Measurements from ENCODE around the gene KLF6. TPM values are rescaled to one million over a fixed set of nuclear protein-coding genes. Genes with fewer than 3 reads are reported as not detected.

The KLF6 gene
- polyA plus RNA-seq, 1 experiment: 79.0 TPM

GRCh38 chr10:3750006-3750816, 34.8 kb downstream of the KLF6 start:
- ChIA-PET POLR2A (no interaction called here), CTCF (interaction anchor here (1.2 to 1.5 kb wide), 2 partner anchors 10 to 11 kb away, joined by 4 read pairs; no protein-coding TSS in a partner anchor)
- no peaks in the 10 kb centered on the region for H3K36me3 ChIP-seq (ENCODE audit: control insufficient read depth, insufficient read depth, low read length)
- no peak for TF ChIP-seq CTCF (IDR thresholded peaks at IDR 0.05; ENCODE audit: insufficient read depth, low read depth, low read length)
- H3K27me3 ChIP-seq (ENCODE audit: control insufficient read depth, insufficient read depth, low read length): no peaks in the 10 kb centered on the region
- H3K4me3 ChIP-seq (ENCODE audit: low read depth, low read length): no peak overlapping the region
- no peak for DNase-seq (ENCODE audit: low read depth)

GRCh38 chr10:3749600-3749999, 35.4 kb downstream of the KLF6 start:
- peak; percentile 67 for DNase-seq (ENCODE audit: low read depth)
- H3K27me3 ChIP-seq (ENCODE audit: control insufficient read depth, insufficient read depth, low read length): no peaks in the 10 kb centered on the region
- H3K36me3 ChIP-seq (ENCODE audit: control insufficient read depth, insufficient read depth, low read length): no peaks in the 10 kb centered on the region
- H3K4me3 ChIP-seq (ENCODE audit: low read depth, low read length): no peak overlapping the region
- no peak for TF ChIP-seq CTCF (IDR thresholded peaks at IDR 0.05; ENCODE audit: insufficient read depth, low read depth, low read length)
- CTCF ChIA-PET: interaction anchor here (0.6 to 1.5 kb wide), 3 partner anchors 10 to 128 kb away, joined by 4 read pairs; no protein-coding TSS in a partner anchor
- POLR2A ChIA-PET: no interaction called here

GRCh38 chr10:3749011-3749410, 36.0 kb downstream of the KLF6 start:
- ChIA-PET CTCF (interaction anchor here (0.6 to 1.2 kb wide), 2 partner anchors 9 to 127 kb away, joined by 4 read pairs; no protein-coding TSS in a partner anchor), POLR2A (no interaction called here)
- Histone ChIP-seq H3K36me3 (ENCODE audit: control insufficient read depth, insufficient read depth, low read length) (no peaks in the 10 kb centered on the region), H3K4me3 (ENCODE audit: low read depth, low read length) (no peak overlapping the region), H3K27me3 (ENCODE audit: control insufficient read depth, insufficient read depth, low read length) (no peaks in the 10 kb centered on the region)
- TF ChIP-seq CTCF (IDR thresholded peaks at IDR 0.05; ENCODE audit: insufficient read depth, low read depth, low read length): no peak
- DNase-seq (ENCODE audit: low read depth): no peak

GRCh38 chr10:3748484-3748883, 36.5 kb downstream of the KLF6 start:
- POLR2A ChIA-PET: no interaction called here
- CTCF ChIA-PET: no interaction called here
- no peak for TF ChIP-seq CTCF (IDR thresholded peaks at IDR 0.05; ENCODE audit: insufficient read depth, low read depth, low read length)
- Histone ChIP-seq H3K4me3 (ENCODE audit: low read depth, low read length) (no peak overlapping the region), H3K36me3 (ENCODE audit: control insufficient read depth, insufficient read depth, low read length) (no peaks in the 10 kb centered on the region), H3K27me3 (ENCODE audit: control insufficient read depth, insufficient read depth, low read length) (no peaks in the 10 kb centered on the region)
- DNase-seq (ENCODE audit: low read depth): no peak

- H3K27me3 ChIP-seq (ENCODE audit: control insufficient read depth, insufficient read depth, low read length): no peaks in the 10 kb centered on the region
- ChIA-PET CTCF (interaction anchor here (1.3 kb wide), 1 partner anchor 27 kb away, joined by 3 read pairs; no protein-coding TSS in a partner anchor), POLR2A (no interaction called here)
- no peak for TF ChIP-seq CTCF (IDR thresholded peaks at IDR 0.05; ENCODE audit: insufficient read depth, low read depth, low read length)
- DNase-seq (ENCODE audit: low read depth): no peak
- no peak overlapping the region for H3K4me3 ChIP-seq (ENCODE audit: low read depth, low read length)
- no peaks in the 10 kb centered on the region for H3K36me3 ChIP-seq (ENCODE audit: control insufficient read depth, insufficient read depth, low read length)
Measured at GRCh38 chr10:3747984-3748383, 37.0 kb downstream of the KLF6 start.
